GM18861 (cell line): Measurements from ENCODE around the gene WNT7B.
"Not testable (repeated sequence)": the region's sequence is repeated elsewhere in the genome, so short reads cannot be mapped to it uniquely, and the experiment has no call there.

Source experiments
- ATAC-seq: cut with Tn5 transposase; IDR thresholded peaks from one replicate; pipeline ENCODE4 v1.9.1; 2021; ENCODE audit not compliant: unreplicated experiment

WNT7B gene

GRCh38 chr22:46008836-46009596 is 32.1 kb upstream of the WNT7B start:
- no peak for ATAC-seq

- ATAC-seq, result no peak
Measured at GRCh38 chr22:46008291-46008690, 31.3 kb upstream of the WNT7B start.

GRCh38 chr22:46007848-46008261 is 30.9 kb upstream of the WNT7B start:
- ATAC-seq, result no peak

GRCh38 chr22:46007003-46007847 is 30.3 kb upstream of the WNT7B start:
- no peak for ATAC-seq

- no peak for ATAC-seq
Measured at GRCh38 chr22:46006379-46007002, 29.5 kb upstream of the WNT7B start.

GRCh38 chr22:46005116-46005705 is 28.2 kb upstream of the WNT7B start:
- not testable (repeated sequence) for ATAC-seq

GRCh38 chr22:46004105-46004866 is 27.3 kb upstream of the WNT7B start:
- no peak for ATAC-seq

- ATAC-seq, result no peak
Measured at GRCh38 chr22:46003271-46004091, 26.5 kb upstream of the WNT7B start.

GRCh38 chr22:46002757-46003270 is 25.9 kb upstream of the WNT7B start:
- ATAC-seq, result no peak

GRCh38 chr22:46001426-46002106 is 24.6 kb upstream of the WNT7B start:
- no peak for ATAC-seq

- ATAC-seq, result no peak
Measured at GRCh38 chr22:46001046-46001425, 24.1 kb upstream of the WNT7B start.

GRCh38 chr22:46000081-46001027 is 23.4 kb upstream of the WNT7B start:
- no peak for ATAC-seq

GRCh38 chr22:45999379-45999971 is 22.5 kb upstream of the WNT7B start:
- no peak for ATAC-seq

GRCh38 chr22:45998638-45999378 is 21.8 kb upstream of the WNT7B start:
- ATAC-seq, result no peak

GRCh38 chr22:45997777-45998637 is 21.0 kb upstream of the WNT7B start:
- no peak for ATAC-seq
